Smooth muscle cell (in vitro differentiated cells): ENCODE data around the gene HLA-DQA1. TPM values are rescaled to one million over a fixed set of nuclear protein-coding genes. Genes with fewer than 3 reads are reported as not detected.

Experiments used
- DNase-seq: peaks from one replicate; lab custom pipeline; 2025; ENCODE audit not compliant: unreplicated experiment; lab: John Stamatoyannopoulos, UW
- H2AFZ ChIP-seq: fragments of 200-600 bp; sonication (generic); 2 replicates; pipeline ENCODE4 v1.6.0; 2016; ENCODE audit warnings: antibody characterized with exemption, low read depth, mild to moderate bottlenecking
- H3F3A ChIP-seq: fragments of 200-600 bp; sonication (generic); 2 replicates; pipeline ENCODE4 v1.6.0; 2017; ENCODE audit warnings: antibody characterized with exemption, low read depth
- H3K27ac ChIP-seq: fragments of 200-600 bp; sonication (generic); 2 replicates; pipeline ENCODE4 v1.5.1; 2016; ENCODE audit warnings: low read depth, mild to moderate bottlenecking
- H3K27me3 ChIP-seq: fragments of 200-600 bp; sonication (generic); 2 replicates; pipeline ENCODE4 v1.6.1; 2016; ENCODE audit warnings: low read depth, mild to moderate bottlenecking
- H3K36me3 ChIP-seq: fragments of 200-600 bp; sonication (generic); 2 replicates; pipeline ENCODE4 v1.5.1; 2016; ENCODE audit warnings: low read depth
- H3K4me1 ChIP-seq: fragments of 200-600 bp; sonication (generic); 2 replicates; pipeline ENCODE4 v1.5.1; 2016; ENCODE audit warnings: low read depth
- H3K4me2 ChIP-seq: fragments of 200-600 bp; sonication (generic); 2 replicates; pipeline ENCODE4 v1.6.0; 2016; ENCODE audit warnings: mild to moderate bottlenecking
- H3K4me3 ChIP-seq: fragments of 200-600 bp; sonication (generic); 2 replicates; pipeline ENCODE4 v1.5.1; 2016; ENCODE audit warnings: mild to moderate bottlenecking
- H3K79me2 ChIP-seq: fragments of 200-600 bp; sonication (generic); 2 replicates; pipeline ENCODE4 v1.6.0; 2016; ENCODE audit warnings: low read depth, mild to moderate bottlenecking
- H3K9ac ChIP-seq: fragments of 200-600 bp; sonication (generic); 2 replicates; pipeline ENCODE4 v1.6.0; 2016; ENCODE audit warnings: low read depth
- H3K9me3 ChIP-seq: fragments of 200-600 bp; sonication (generic); replicated peaks from 2 replicates; pipeline ENCODE4 v1.5.1; 2016; ENCODE audit warnings: low read depth
- H4K20me1 ChIP-seq: fragments of 200-600 bp; sonication (generic); 2 replicates; pipeline ENCODE4 v1.6.0; 2016; ENCODE audit warnings: low read depth
- WGBS: methylation state at CpG from one replicate; pipeline ENCODE4 v1.1.7; 2016; ENCODE audit warnings: low lambda C conversion rate; 5-methylcytosine and 5-hydroxymethylcytosine counted together
- polyA plus RNA-seq: library from polyadenylated mRNA; unstranded; fragments of >200 nt; fragmentation: Nextera tagmentation; extraction: Ambion mirVana; gene quantifications from 2 replicates; pipeline ENCODE4 v1.2.1, GENCODE V29; 2016
- total RNA-seq: library from RNA; depleted of rRNA; stranded (reverse); fragments of >200 nt; gene quantifications from 2 replicates; pipeline ENCODE4 v1.2.3, GENCODE V29; 2014
- TF ChIP-seq, protein P1 (sequence below): fragments of 200-600 bp; sonication (generic); IDR thresholded peaks from 2 replicates; pipeline ENCODE4 v1.5.1; 2017; ENCODE audit warnings: borderline replicate concordance, mild to moderate bottlenecking, antibody characterized with exemption; ENCODE audit not compliant: insufficient read depth, poor library complexity, severe bottlenecking

Gene HLA-DQA1
- total and polyA plus RNA-seq, 2 experiments from 2014 or later: 1.0 TPM; not detected in 1

DNA sequence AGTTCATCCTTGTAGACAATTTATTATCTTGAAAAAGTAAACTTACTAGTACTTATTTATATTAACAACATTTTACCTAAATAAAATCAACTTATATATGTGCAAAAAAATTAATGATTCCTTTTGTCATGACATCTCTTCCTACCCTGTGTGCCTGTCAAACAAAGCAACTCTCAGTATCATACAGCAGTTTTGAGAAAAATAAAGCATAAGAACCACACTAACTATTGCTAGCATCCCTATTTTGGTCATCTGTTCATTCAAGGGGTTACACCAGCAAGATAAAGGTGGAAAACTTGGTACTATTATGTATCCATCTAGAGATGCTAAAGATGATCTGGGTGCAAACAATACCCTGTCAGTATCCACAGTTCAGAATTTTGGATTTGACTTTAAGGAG, 40.2 kb upstream of the HLA-DQA1 start:
- H4K20me1 ChIP-seq: no peaks in the 10 kb centered on the region
- no peaks in the 10 kb centered on the region for H3K9me3 ChIP-seq
- DNase-seq: no peak
- no peaks in the 10 kb centered on the region for H3K36me3 ChIP-seq
- H3K27me3 ChIP-seq: no peaks in the 10 kb centered on the region
- no peaks in the 10 kb centered on the region for H3K4me1 ChIP-seq
- TF ChIP-seq, protein P1, sequence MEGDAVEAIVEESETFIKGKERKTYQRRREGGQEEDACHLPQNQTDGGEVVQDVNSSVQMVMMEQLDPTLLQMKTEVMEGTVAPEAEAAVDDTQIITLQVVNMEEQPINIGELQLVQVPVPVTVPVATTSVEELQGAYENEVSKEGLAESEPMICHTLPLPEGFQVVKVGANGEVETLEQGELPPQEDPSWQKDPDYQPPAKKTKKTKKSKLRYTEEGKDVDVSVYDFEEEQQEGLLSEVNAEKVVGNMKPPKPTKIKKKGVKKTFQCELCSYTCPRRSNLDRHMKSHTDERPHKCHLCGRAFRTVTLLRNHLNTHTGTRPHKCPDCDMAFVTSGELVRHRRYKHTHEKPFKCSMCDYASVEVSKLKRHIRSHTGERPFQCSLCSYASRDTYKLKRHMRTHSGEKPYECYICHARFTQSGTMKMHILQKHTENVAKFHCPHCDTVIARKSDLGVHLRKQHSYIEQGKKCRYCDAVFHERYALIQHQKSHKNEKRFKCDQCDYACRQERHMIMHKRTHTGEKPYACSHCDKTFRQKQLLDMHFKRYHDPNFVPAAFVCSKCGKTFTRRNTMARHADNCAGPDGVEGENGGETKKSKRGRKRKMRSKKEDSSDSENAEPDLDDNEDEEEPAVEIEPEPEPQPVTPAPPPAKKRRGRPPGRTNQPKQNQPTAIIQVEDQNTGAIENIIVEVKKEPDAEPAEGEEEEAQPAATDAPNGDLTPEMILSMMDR: no peak
- H2AFZ ChIP-seq: no peak overlapping the region
- no peaks in the 10 kb centered on the region for H3K79me2 ChIP-seq
- H3K4me3 ChIP-seq: no peak overlapping the region
- H3F3A ChIP-seq: no peaks in the 10 kb centered on the region
- H3K4me2 ChIP-seq: no peak overlapping the region
- no peak overlapping the region for H3K9ac ChIP-seq
- H3K27ac ChIP-seq: no peak overlapping the region

DNA sequence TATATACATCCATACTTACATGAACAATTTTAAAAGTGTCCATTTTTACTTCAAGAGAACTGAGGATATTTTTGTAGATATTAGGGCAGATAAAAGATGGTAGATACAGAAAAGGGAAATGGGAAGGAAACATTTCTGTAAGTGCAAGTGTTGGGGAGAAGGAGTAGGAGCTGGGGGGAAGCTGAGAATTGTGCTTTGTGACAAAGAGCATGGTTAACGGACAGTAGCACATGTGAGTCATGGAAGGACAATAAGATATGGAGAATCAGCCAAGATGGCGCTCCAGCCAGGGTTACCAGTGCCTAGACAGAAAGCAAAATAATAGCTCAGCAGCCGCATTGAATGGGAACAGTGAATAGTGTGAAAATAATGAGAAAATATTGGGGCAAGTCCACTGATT, 34.8 kb upstream of the HLA-DQA1 start:
- 100% methylated on average over 3 of the region's 3 CpGs for WGBS
- Histone ChIP-seq H3F3A (no peaks in the 10 kb centered on the region), H3K4me3 (no peak overlapping the region), H2AFZ (no peak overlapping the region), H3K9me3 (no peaks in the 10 kb centered on the region), H3K4me2 (no peak overlapping the region), H3K9ac (no peak overlapping the region), H3K79me2 (no peaks in the 10 kb centered on the region), H3K27me3 (no peaks in the 10 kb centered on the region), H3K36me3 (no peaks in the 10 kb centered on the region), H3K4me1 (no peaks in the 10 kb centered on the region), H3K27ac (no peak overlapping the region), H4K20me1 (no peaks in the 10 kb centered on the region)
- no peak for DNase-seq
- TF ChIP-seq, protein P1: no peak

DNA sequence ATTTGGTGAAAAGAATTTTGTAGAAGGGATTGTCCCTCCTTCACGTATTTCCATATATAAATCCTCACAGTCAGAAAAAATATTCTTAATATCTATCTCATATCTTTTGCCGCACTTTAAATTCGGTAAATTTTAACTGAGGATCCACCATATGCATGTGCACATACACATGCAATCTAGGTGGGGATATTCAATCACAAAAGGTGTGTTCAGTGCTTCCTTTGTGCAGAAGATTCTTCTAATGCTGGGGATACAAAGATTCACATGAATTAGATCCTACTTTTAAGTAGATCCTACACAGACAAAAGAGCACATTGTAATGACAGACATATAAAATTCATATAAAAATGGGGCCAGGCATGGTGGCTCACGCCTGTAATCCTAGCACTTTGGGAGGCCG, 34.0 kb upstream of the HLA-DQA1 start:
- Histone ChIP-seq H3K79me2 (no peaks in the 10 kb centered on the region), H3K9ac (no peak overlapping the region), H3K4me1 (no peaks in the 10 kb centered on the region), H3K4me3 (no peak overlapping the region), H4K20me1 (no peaks in the 10 kb centered on the region), H3K9me3 (no peaks in the 10 kb centered on the region), H3K27me3 (no peaks in the 10 kb centered on the region), H2AFZ (no peak overlapping the region), H3K4me2 (no peak overlapping the region), H3K36me3 (no peaks in the 10 kb centered on the region), H3K27ac (no peak overlapping the region), H3F3A (no peaks in the 10 kb centered on the region)
- 94% methylated on average over 5 of the region's 5 CpGs for WGBS
- TF ChIP-seq, protein P1: no peak
- no peak for DNase-seq

DNA sequence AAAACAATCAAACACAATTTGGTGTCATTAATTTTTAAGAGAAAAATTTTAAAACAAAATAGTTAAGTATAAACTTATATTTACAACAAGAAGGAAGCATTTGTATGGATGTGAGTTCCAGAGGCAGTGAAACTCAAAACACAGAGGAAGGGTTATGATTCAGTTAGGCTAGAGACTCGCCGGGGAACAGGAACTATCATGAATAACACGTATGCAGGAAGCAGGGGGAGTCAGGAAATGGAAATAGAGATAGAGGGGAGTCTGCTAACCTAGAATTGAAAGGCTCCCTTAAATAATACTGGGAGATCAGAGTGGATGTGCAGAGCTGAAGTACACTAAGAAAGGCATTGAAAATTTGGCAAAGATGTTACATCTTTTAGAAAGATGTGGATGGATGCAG, 33.3 kb upstream of the HLA-DQA1 start:
- no peaks in the 10 kb centered on the region for H3K27me3 ChIP-seq
- no peaks in the 10 kb centered on the region for H3K9me3 ChIP-seq
- H3K4me3 ChIP-seq: no peak overlapping the region
- TF ChIP-seq, protein P1: no peak
- no peaks in the 10 kb centered on the region for H3K4me1 ChIP-seq
- peak overlapping the region; percentile 52 for H3K4me2 ChIP-seq
- H4K20me1 ChIP-seq: no peaks in the 10 kb centered on the region
- H3K36me3 ChIP-seq: no peaks in the 10 kb centered on the region
- WGBS: 34% methylated on average over 3 of the region's 3 CpGs
- peak overlapping the region; percentile 49 for H2AFZ ChIP-seq
- peak overlapping the region; percentile 7 for H3K9ac ChIP-seq
- H3F3A ChIP-seq: no peaks in the 10 kb centered on the region
- no peaks in the 10 kb centered on the region for H3K79me2 ChIP-seq
- peak overlapping the region; percentile 82 for H3K27ac ChIP-seq
- DNase-seq: no peak
